GM19395 (cell line): Measurements from ENCODE around the gene PLVAP.

Experiments
- ATAC-seq: cut with Tn5 transposase; IDR thresholded peaks from one replicate; pipeline ENCODE4 v1.9.1; 2021; ENCODE audit warnings: mild to moderate bottlenecking, moderate library complexity; ENCODE audit not compliant: unreplicated experiment

PLVAP gene

GRCh38 chr19:17336872-17337674, 40.1 kb downstream of the PLVAP start, which contains the start of gene GTPBP3:
GTPBP3 (plus strand) TSS chr19:17337553; CDS start chr19:17337612, 59 bp downstream.
- peak; percentile 76 for ATAC-seq

DNA sequence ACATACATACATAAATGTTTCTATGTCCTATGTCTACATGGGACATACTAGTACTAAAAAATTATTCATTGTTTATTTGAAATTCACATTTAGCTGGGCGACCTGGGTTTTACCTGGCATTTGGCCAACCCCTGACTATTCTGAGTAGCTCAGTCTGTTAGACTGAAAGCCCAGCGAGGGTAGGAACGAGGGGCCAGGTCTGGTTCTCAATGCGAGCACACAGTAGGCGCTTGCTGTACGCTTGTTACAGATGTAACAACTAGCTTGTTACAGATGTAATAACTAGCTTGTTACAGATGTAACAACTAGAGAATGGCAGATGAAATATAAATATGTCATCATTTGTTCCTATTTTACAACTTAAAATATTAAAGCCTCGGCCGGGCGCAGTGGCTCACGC, 41.6 kb downstream of the PLVAP start:
- no peak for ATAC-seq

- peak; percentile 49 for ATAC-seq
These were observed 42.4 kb downstream of the PLVAP start, which contains the start of gene ANO8 for GRCh38 chr19:17334414-17335409. ANO8 (minus strand) TSS chr19:17334855; CDS start chr19:17334670, 185 bp downstream.

- peak; percentile 9 for ATAC-seq
These were observed 43.3 kb downstream of the PLVAP start for GRCh38 chr19:17333611-17334413.

DNA sequence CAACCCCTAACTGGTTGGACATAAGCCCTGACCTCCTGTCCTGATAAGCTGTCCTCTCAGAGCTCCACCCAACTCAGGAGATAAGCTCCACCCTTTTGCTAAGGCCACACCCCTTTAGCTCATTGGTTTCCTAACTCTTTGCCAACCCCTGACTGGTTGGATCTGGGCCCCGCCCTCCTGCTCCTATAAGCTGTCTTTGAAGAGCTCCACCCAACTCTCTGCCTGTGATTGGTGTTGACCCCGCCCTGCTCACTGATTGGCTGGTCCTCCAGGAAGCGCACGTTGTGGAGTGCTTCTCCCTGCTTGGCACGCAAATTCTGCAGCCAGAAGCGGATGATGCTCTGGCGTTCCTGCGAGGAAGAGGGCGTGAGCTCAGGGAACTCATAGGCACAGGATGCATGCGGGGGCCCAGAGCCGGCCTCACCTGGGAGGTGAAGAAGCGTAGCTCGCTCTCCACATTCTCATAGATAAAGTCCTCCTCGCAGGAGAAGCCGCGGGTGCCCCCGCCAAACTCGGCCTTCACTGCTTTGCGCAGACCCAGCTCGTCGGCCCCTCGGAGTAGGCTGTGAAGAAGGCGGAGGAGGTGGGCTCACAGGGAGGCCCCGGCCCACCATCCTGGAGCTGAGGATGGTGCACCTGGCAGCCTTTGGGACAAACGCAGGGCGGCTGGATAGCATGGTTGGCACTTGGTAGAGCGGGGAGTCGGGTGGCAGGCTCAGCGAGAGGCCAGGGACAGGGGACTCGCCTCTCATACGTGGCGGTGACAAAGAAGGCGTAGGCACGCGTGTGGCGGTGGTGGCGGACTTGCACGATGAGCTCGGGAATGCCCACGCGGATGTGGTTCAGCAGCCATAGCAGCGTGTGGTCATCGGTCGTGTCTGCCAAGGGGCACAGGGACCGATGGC, 44.2 kb downstream of the PLVAP start:
- ATAC-seq = no peak

- ATAC-seq = no peak
These were observed 44.8 kb downstream of the PLVAP start for GRCh38 chr19:17332360-17332676.

DNA sequence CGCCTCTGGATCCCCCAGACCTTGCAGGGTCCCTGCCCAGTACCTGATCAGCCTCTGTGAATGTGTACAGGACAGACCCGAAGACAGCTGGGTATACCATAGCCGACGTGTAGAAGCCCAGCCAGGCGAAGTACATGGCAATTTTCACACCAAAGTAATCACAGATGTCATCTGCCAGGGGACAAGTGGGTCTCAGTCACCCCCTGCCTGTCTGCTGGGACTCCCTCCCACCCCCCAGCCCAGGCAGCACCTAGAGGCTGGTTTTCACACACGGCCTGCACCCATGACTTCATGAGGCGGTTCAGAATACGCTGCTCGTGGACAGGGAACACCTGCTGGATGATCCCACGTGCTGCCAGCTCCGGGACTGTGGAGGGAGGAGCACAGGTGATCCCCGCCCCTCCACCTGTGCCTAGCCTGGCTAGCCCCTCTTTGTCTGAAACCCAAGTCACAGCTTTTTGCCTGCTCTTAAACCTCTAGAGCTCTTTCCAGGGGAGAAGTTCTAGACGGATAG, 46.0 kb downstream of the PLVAP start:
- ATAC-seq = no peak

DNA sequence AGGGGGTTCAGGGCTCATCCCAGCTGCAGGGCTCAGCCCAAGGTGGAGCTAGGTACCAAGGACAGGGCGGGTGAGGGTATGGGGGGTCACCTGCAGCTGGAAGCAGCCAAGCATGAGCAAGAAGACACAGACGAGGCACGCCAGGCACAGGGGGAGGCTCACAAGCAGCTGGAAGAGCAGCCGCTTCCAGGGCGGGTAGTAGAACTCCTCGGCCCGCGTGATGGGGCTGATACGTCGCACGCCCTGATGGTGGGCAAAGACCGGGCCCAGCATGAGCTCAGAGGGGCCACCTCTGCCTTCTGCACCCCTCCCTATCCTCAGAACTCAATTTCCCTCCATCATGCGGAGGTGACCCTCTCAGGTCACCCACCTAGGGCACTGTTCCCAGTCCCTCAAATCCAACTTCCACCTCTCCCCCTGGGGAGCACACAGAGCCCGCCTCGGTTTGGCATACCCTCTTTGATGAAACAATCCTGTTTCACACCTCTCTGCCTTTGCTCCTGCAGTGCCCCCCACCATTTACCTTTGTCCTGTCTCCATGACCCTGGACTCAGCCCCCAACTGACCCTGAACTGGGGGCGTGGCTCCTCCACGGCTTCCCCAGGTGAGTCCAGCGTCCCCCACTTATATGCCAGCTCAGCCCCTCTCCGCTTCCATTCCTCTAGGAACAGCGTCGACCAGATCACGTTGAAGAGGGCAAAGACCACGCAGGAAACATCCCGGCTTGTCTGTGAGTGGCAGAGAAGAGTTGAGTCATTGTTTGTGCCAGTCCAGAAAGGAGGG, 46.7 kb downstream of the PLVAP start:
- no peak for ATAC-seq

DNA sequence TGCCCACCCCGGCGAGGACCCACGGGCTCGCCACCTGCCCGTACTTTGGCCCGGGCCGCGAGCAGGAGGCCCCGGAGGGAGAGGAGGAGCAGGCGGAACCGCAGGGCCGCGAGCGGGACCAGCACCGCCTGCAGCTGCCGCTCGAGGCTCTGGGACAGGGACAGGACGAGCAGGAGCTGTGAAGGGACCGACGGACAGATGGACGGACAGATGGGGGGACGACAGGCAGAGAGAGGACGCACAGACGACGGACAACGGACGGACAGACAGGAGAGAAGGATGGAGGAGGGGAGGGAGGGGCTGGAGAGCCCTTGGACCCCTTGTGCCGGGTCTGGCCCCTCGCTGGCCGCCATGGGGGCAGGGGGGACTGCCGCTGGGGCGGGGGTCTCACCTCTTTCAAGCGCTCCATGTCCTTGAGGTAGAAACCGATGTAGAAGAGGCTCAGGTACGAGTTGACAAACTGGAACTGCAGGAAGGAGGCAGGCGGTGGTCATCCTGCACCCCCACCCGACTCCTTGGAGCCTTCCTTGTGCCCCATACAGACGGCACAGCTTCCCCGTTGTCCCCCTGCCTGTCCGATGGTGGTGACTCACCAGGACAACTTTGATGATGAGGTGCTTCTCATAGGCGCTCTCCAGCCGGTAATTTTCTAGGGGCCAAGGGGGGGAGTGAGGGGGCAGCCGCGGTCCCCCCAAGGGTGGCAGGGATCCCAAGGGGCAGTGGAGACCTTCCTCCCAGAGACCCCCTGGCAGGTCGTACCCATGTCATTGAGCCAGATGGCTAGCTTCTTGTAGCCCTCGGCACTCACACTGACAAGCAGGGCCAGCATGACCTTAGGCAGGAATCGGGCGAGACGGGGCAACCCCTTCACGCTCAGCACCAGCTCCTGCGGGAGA, 47.5 kb downstream of the PLVAP start:
- no peak for ATAC-seq

DNA sequence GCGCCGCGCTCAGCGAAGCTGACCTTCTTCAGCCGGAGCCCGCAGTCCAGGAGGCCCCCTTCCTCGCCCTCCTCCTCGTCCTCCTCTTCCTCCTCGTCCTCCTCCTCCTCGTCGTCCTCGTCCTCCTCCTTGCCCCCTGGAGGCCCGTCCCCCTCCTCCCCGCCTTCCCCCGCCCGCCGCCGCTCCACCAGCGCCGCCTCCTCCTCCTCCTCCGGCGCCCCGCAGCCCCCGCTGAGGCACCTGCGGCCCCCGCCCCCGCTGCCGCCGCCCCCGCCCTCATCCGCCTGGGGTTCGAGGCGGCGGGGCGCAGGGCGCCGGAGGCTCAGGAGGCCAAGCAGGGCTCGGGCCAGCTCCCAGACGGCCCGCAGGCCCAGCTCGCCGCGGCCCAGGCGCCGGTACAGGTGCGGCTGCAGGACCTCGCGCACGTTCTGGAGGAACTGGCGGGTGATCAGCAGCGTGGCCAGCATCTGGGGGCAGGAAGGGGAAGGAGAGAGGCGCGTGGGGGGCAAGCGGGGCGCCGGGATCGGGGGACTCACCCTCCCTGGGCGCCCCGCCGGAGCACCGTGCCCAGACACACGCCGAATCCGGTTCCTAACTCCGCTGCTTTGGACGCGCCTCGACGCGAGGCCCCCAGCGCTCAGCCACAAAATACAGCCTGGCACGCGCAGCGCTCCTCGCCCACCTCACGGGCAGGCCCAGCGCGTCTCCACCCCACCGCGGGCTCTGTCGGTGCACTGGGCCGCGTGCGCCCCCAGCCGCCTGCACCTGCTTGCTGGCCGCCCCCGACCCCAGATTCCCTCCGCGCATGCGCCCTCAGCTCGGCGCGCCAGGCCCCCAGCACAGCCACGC, 48.4 kb downstream of the PLVAP start:
- ATAC-seq = no peak

DNA sequence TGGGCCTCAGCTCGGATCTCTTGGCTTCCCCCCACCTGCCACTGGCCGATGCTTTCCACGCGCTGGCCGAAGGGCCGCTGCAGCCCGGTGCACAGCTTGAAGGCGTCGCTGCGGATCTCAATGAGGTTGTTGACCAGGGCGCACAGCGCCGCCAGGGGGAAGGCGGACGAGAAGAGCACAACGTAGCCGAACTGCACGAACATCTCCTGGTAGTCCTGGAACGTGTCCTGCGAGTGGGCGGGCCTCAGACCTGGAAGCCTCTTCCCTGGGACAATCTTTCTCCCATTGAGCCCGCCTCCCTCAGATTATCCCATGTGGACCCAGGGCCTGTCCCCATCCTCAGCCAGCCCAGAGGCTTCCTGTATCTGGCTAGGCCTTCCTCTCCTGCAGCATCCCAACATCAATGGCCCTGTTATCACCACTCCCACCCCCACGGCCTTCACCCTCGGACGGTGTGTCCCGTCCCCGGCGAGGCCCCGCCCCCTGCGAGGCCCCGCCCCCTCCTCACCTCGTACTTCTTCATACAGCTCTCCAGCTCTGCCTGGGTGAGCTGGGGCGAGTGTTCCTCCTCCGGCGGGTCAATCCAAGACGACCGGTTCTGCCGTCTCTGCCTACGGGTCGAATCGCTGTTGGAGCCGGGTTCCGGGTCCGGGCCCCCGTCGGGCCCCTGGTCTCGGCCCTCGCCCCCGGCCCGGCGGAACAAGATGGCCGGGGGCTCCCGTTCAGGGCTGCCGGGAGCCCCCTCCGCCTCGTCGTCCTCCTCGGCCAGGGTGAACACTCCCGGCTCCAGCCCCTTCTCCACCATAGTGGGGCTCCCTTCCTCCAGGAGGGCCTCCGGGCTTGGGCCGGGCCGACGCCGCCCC, 49.3 kb downstream of the PLVAP start:
- no peak for ATAC-seq

DNA sequence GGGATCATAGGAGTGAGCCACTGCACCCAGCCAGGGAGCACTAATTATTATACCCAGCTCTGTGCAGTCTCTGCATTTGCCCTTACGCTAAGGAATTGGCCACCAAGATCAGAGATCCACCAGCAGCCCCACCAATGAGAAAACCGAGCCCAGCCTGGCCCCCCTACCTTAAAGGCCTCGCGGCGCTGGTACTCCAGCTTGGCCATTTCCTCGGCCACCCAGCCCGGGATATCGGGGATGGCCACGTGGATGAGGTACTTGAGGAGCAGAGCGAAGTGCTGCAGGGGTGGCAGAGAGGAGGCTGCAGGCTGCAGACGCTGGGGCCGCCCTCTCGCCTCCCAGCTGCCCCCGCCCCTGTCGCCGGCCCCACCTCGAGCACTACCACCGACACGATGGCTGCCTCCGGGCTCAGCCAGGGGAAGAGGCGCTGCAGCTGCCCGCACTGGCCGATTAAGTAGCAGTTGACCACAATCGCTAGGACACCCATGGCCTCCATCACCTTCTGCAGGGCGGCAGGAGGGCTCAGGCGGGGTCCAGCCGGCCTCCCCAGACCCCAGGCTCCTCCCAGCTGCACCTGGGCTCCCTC, 50.0 kb downstream of the PLVAP start:
- no peak for ATAC-seq

DNA sequence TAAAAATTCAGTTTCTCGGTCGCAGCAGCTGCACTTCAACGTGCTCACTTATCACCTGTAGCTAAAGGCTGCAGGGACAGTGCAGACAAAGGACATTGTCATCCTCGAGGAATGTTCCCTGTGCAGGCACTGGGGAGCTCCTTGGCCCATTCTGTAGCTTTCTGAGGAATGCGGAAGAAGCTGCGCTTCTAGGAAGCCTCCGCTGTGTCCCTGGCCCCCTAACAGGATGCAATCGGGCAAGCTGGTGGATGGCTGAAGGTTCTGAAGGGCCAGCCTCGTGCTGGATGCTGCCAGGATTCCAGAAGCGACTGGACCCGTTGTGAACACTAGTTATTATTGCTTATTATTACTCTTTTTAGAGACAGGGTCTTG, 50.6 kb downstream of the PLVAP start:
- no peak for ATAC-seq

GRCh38 chr19:17325881-17326594, 51.1 kb downstream of the PLVAP start:
- ATAC-seq = no peak

- no peak for ATAC-seq
These were observed 52.0 kb downstream of the PLVAP start for GRCh38 chr19:17325133-17325532.
